ENCODE results near the gene RUBCNL.

RUBCNL gene

GRCh38 chr13:46313432-46314257 is 73.4 kb downstream of the RUBCNL start:
- FAIRE-seq: no peak
- no peak for DNase-seq (ENCODE audit: insufficient read length, low spot score)

GRCh38 chr13:46313024-46313423 is 74.0 kb downstream of the RUBCNL start:
- no peak for FAIRE-seq

GRCh38 chr13:46311217-46311616 is 75.8 kb downstream of the RUBCNL start:
- FAIRE-seq (no peak), DNase-seq (ENCODE audit: insufficient read length, low spot score) (no peak)

More at GRCh38 chr13:46313024-46313423, 74.0 kb downstream of the RUBCNL start:
- DNase-seq (ENCODE audit: insufficient read length, low spot score): no peak

GRCh38 chr13:46310066-46310465 is 77.0 kb downstream of the RUBCNL start:
- DNase-seq (ENCODE audit: insufficient read length, low spot score): no peak
- no peak for FAIRE-seq

- FAIRE-seq (no peak), DNase-seq (ENCODE audit: insufficient read length, low spot score) (no peak)
These were observed 79.5 kb downstream of the RUBCNL start for GRCh38 chr13:46307554-46307953.

GRCh38 chr13:46304546-46304945 is 82.5 kb downstream of the RUBCNL start:
- FAIRE-seq: no peak
- DNase-seq (ENCODE audit: insufficient read length, low spot score): no peak

- no peak for DNase-seq (ENCODE audit: insufficient read length, low spot score)
- FAIRE-seq: no peak
These were observed 83.2 kb downstream of the RUBCNL start for GRCh38 chr13:46303742-46304385.

GRCh38 chr13:46297361-46297811 is 89.7 kb downstream of the RUBCNL start:
- FAIRE-seq: no peak
- DNase-seq (ENCODE audit: insufficient read length, low spot score): no peak

- DNase-seq (ENCODE audit: insufficient read length, low spot score) (no peak), FAIRE-seq (no peak)
These were observed 90.1 kb downstream of the RUBCNL start for GRCh38 chr13:46296921-46297320.

GRCh38 chr13:46296115-46296822 is 90.8 kb downstream of the RUBCNL start:
- FAIRE-seq (no peak), DNase-seq (ENCODE audit: insufficient read length, low spot score) (no peak)

- FAIRE-seq (peak; percentile 89), DNase-seq (ENCODE audit: insufficient read length, low spot score) (no peak)
These were observed 91.4 kb downstream of the RUBCNL start for GRCh38 chr13:46295491-46296114.

- FAIRE-seq: no peak
These were observed 93.6 kb downstream of the RUBCNL start for GRCh38 chr13:46293436-46293835.

More at GRCh38 chr13:46293436-46293835, 93.6 kb downstream of the RUBCNL start:
- no peak for DNase-seq (ENCODE audit: insufficient read length, low spot score)

Measured in GM19239 (cell line).